Endothelial cell (in vitro differentiated cells): ENCODE data around the gene TOGARAM1. TPM values are rescaled to one million over a fixed set of nuclear protein-coding genes. Genes with fewer than 3 reads are reported as not detected.

ENCODE experiments used
- DNase-seq: peaks from one replicate; pipeline ENCODE4 v3.0.0; 2021; ENCODE audit warnings: low spot score
- H3K27ac Mint-ChIP-seq: one replicate; pipeline ENCODE4 v1.8.0; 2021; ENCODE audit warnings: mixed read lengths, inconsistent platforms; ENCODE audit not compliant: unreplicated experiment
- H3K27me3 Mint-ChIP-seq: one replicate; pipeline ENCODE4 v1.8.0; 2021; ENCODE audit warnings: mild to moderate bottlenecking, moderate library complexity, mixed read lengths, inconsistent platforms; ENCODE audit not compliant: unreplicated experiment
- H3K36me3 Mint-ChIP-seq: one replicate; pipeline ENCODE4 v1.8.0; 2021; ENCODE audit warnings: mild to moderate bottlenecking, low read depth, mixed read lengths, inconsistent platforms; ENCODE audit not compliant: unreplicated experiment
- H3K4me1 Mint-ChIP-seq: one replicate; pipeline ENCODE4 v1.8.0; 2021; ENCODE audit warnings: mild to moderate bottlenecking, mixed read lengths, inconsistent platforms; ENCODE audit not compliant: unreplicated experiment
- H3K4me3 Mint-ChIP-seq: one replicate; pipeline ENCODE4 v1.8.0; 2021; ENCODE audit warnings: mild to moderate bottlenecking, mixed read lengths, inconsistent platforms; ENCODE audit not compliant: unreplicated experiment
- H3K9me3 Mint-ChIP-seq: one replicate; pipeline ENCODE4 v1.8.0; 2021; ENCODE audit warnings: mixed read lengths, inconsistent platforms; ENCODE audit not compliant: unreplicated experiment
- CTCF ChIP-seq: fragments of 200-600 bp; sonication (generic); IDR thresholded peaks from one replicate; pipeline ENCODE4 v1.5.0; 2021; ENCODE audit warnings: antibody characterized with exemption; ENCODE audit not compliant: unreplicated experiment
- total RNA-seq: library from RNA; stranded (reverse); fragmentation: NEBNext Ultra II Directional; extraction: Animal tissue kit (Norgen Biotek cat#: 25700); gene quantifications from one replicate; pipeline ENCODE4 v1.2.1, GENCODE V29; 2021; ENCODE audit not compliant: unreplicated experiment

TOGARAM1 gene
- total RNA-seq, 1 donor from 2014 or later = 17.1 TPM

DNA sequence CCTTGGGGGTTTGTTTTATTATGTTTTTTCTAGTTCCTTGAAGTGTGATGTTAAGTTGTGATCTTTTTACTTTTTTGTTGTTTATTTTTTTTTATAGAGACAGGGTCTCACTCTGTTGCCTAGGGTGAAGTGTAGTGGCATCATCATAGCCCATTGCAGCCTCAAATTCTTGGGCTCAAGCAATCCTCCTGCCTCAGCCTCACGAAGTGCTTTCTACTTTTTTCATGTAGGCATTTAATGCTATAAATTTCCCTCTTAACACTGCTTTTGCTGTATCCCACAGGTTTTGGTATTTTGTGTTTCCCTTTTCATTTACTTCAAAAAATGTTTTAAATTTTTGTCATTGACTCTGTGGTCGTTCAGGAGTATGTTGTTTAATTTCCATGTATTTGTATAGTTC, 95.4 kb downstream of the TOGARAM1 start:
- Mint-ChIP-seq H3K27ac (no peak overlapping the region), H3K27me3 (no peaks in the 10 kb centered on the region), H3K4me1 (no peaks in the 10 kb centered on the region), H3K36me3 (peaks cover 14% of the 10 kb centered on the region), H3K9me3 (no peaks in the 10 kb centered on the region), H3K4me3 (no peak overlapping the region)
- no peak for TF ChIP-seq CTCF
- no peak for DNase-seq

GRCh38 chr14:45057881-45058364, 95.9 kb downstream of the TOGARAM1 start:
- no peak for TF ChIP-seq CTCF
- H3K36me3 Mint-ChIP-seq = peaks cover 14% of the 10 kb centered on the region
- H3K4me3 Mint-ChIP-seq = no peak overlapping the region
- DNase-seq = no peak
- H3K27ac Mint-ChIP-seq = no peak overlapping the region
- no peaks in the 10 kb centered on the region for H3K4me1 Mint-ChIP-seq
- H3K27me3 Mint-ChIP-seq = no peaks in the 10 kb centered on the region
- H3K9me3 Mint-ChIP-seq = no peaks in the 10 kb centered on the region

- Mint-ChIP-seq H3K4me1 (no peaks in the 10 kb centered on the region), H3K27me3 (peaks cover 1% of the 10 kb centered on the region), H3K4me3 (no peak overlapping the region), H3K9me3 (no peaks in the 10 kb centered on the region), H3K36me3 (peaks cover 16% of the 10 kb centered on the region), H3K27ac (no peak overlapping the region)
- no peak for DNase-seq
- TF ChIP-seq CTCF = no peak
These were observed 98.6 kb downstream of the TOGARAM1 start for GRCh38 chr14:45060551-45060950.

DNA sequence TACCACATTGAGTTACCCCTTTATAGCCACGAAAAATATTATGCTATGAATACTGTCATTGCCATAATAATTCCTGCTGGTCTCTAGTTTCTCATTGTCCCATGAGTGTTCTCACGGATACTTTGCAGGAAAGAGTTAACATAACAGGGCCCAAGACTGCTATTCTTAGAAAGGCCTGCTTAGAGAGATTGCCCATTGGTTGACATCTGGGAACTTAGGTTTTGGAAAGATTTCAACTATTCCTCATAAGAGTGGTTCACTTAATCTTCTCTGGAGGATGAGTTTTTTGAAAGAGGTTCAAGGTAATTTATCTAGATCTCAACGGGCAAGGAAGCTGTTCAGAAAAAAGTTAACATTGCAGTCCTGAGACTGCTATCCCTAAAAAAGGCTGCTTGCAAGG, 103.5 kb downstream of the TOGARAM1 start:
- no peak for DNase-seq
- H3K4me1 Mint-ChIP-seq = no peaks in the 10 kb centered on the region
- H3K36me3 Mint-ChIP-seq = peaks cover 7% of the 10 kb centered on the region
- H3K27ac Mint-ChIP-seq = no peak overlapping the region
- TF ChIP-seq CTCF = no peak
- H3K9me3 Mint-ChIP-seq = no peaks in the 10 kb centered on the region
- H3K27me3 Mint-ChIP-seq = peaks cover 1% of the 10 kb centered on the region
- no peak overlapping the region for H3K4me3 Mint-ChIP-seq

GRCh38 chr14:45065956-45066355, 104.0 kb downstream of the TOGARAM1 start:
- Mint-ChIP-seq H3K9me3 (no peaks in the 10 kb centered on the region), H3K27me3 (peaks cover 1% of the 10 kb centered on the region), H3K4me1 (no peaks in the 10 kb centered on the region), H3K4me3 (no peak overlapping the region), H3K36me3 (peaks cover 7% of the 10 kb centered on the region), H3K27ac (no peak overlapping the region)
- TF ChIP-seq CTCF = no peak
- DNase-seq = no peak
